ENCODE measurements around the gene DRAXIN.

- TF ChIP-seq CTCF (IDR thresholded peaks at IDR 0.05; ENCODE audit: insufficient read depth, low read length) (no peak), POLR2AphosphoS5 (IDR thresholded peaks at IDR 0.05; ENCODE audit: low read depth) (no peak)
Measured at GRCh38 chr1:11708554-11709350, 17.2 kb downstream of the DRAXIN start.
